GM23338 (cell line): ENCODE results near the gene RPS28.

ENCODE experiments used
- CTCF ChIP-seq, 2 experiments: fragments of 200-600 bp in 1 of 2; sonication (generic) in 1 of 2; conservative IDR thresholded peaks; 2 replicates each; pipeline versions ENCODE4 v1.5.1 to v1.6.1; 2016 to 2017; ENCODE audit warnings: antibody characterized with exemption in 2 of 2, low read depth in 2 of 2, mild to moderate bottlenecking in 2 of 2, moderate library complexity in 1 of 2
- EZH2 ChIP-seq: fragments of 200-600 bp; sonication (generic); IDR thresholded peaks from one replicate; pipeline ENCODE4 v1.8.0; 2017; ENCODE audit warnings: antibody characterized with exemption, mild to moderate bottlenecking, low read depth; ENCODE audit not compliant: unreplicated experiment

- TF ChIP-seq CTCF (conservative IDR thresholded peaks at IDR 0.05; ENCODE audit: low read depth in 2 of 2) (no peak), EZH2 (no peak)
Observed at GRCh38 chr19:8308891-8309291, 12.4 kb upstream of the RPS28 start.
